ENCODE results near the gene TMSB4X. TPM values are rescaled to one million over a fixed set of nuclear protein-coding genes. Genes with fewer than 3 reads are reported as not detected.
A peak's percentile ranks its signal among the peaks of the same experiment; 100 is the strongest.
"Not testable (repeated sequence)": the region's sequence is repeated elsewhere in the genome, so short reads cannot be mapped to it uniquely, and the experiment has no call there.

The TMSB4X gene
- total RNA-seq, 1 experiment from 2014 or later = 5,577 TPM

GRCh38 chrX:12954981-12955380 lies 19.9 kb upstream of the TMSB4X start:
- no peak for DNase-seq (ENCODE audit: low read depth)

GRCh38 chrX:12955882-12956703 lies 18.8 kb upstream of the TMSB4X start:
- DNase-seq (ENCODE audit: low read depth) = peak; percentile 45

- peak; percentile 40 for DNase-seq (ENCODE audit: low read depth)
These were observed 18.0 kb upstream of the TMSB4X start for GRCh38 chrX:12956704-12957534.

- no peak for DNase-seq (ENCODE audit: low read depth)
These were observed 16.9 kb upstream of the TMSB4X start for GRCh38 chrX:12958059-12958458.

- DNase-seq (ENCODE audit: low read depth) = no peak
These were observed 16.4 kb upstream of the TMSB4X start for GRCh38 chrX:12958461-12958860.

GRCh38 chrX:12961196-12961718 lies 13.7 kb upstream of the TMSB4X start:
- DNase-seq (ENCODE audit: low read depth) = no peak

GRCh38 chrX:12962041-12962504 lies 12.8 kb upstream of the TMSB4X start:
- DNase-seq (ENCODE audit: low read depth) = no peak

GRCh38 chrX:12963210-12963850 lies 11.6 kb upstream of the TMSB4X start:
- DNase-seq (ENCODE audit: low read depth) = not testable (repeated sequence)

GRCh38 chrX:12965131-12965940 lies 9.6 kb upstream of the TMSB4X start:
- no peak for DNase-seq (ENCODE audit: low read depth)

GRCh38 chrX:12966151-12966550 lies 8.8 kb upstream of the TMSB4X start:
- DNase-seq (ENCODE audit: low read depth) = no peak

GRCh38 chrX:12967711-12968465 lies 7.0 kb upstream of the TMSB4X start:
- no peak for DNase-seq (ENCODE audit: low read depth)

GRCh38 chrX:12970691-12971202 lies 4.2 kb upstream of the TMSB4X start:
- DNase-seq (ENCODE audit: low read depth) = peak; percentile 46

GRCh38 chrX:12971282-12972003 lies 3.5 kb upstream of the TMSB4X start:
- no peak for DNase-seq (ENCODE audit: low read depth)

- DNase-seq (ENCODE audit: low read depth) = no peak
These were observed 2.7 kb upstream of the TMSB4X start for GRCh38 chrX:12972243-12972642.

GRCh38 chrX:12972878-12973560 lies 1.9 kb upstream of the TMSB4X start:
- no peak for DNase-seq (ENCODE audit: low read depth)

GRCh38 chrX:12973561-12974304 lies 1.2 kb upstream of the TMSB4X start:
- DNase-seq (ENCODE audit: low read depth) = peak; percentile 8

- DNase-seq (ENCODE audit: low read depth) = peak; percentile 76
These were observed 560 bp upstream of the TMSB4X start for GRCh38 chrX:12974305-12974795.

- DNase-seq (ENCODE audit: low read depth) = peak; percentile 26
These were observed 708 bp downstream of the TMSB4X start for GRCh38 chrX:12975670-12975965.

Measured in LHCN-M2 (cell line).